Loucy (cell line): ENCODE measurements around the gene LCTL.

Source experiments
- H2AFZ ChIP-seq: fragments of 200-600 bp; sonication (generic); 2 replicates; pipeline ENCODE4 v1.6.0; 2016; ENCODE audit warnings: antibody characterized with exemption, mild to moderate bottlenecking, low read length, moderate library complexity
- H3F3A ChIP-seq: fragments of 200-600 bp; 2 replicates; pipeline ENCODE4 v1.6.0; 2016; ENCODE audit warnings: antibody characterized with exemption, low read depth, mild to moderate bottlenecking
- H3K27me3 ChIP-seq: fragments of 200-600 bp; sonication (generic); 2 replicates; pipeline ENCODE4 v1.6.1; 2014; ENCODE audit warnings: low read length, mild to moderate bottlenecking; ENCODE audit not compliant: insufficient read depth, poor library complexity, severe bottlenecking
- H3K36me3 ChIP-seq: fragments of 200-600 bp; sonication (generic); 2 replicates; pipeline ENCODE4 v1.6.1; 2016; ENCODE audit warnings: low read length; ENCODE audit not compliant: insufficient read depth
- H3K4me1 ChIP-seq: fragments of 200-600 bp; sonication (generic); 2 replicates; pipeline ENCODE4 v1.5.1; 2014; ENCODE audit warnings: low read length, mild to moderate bottlenecking; ENCODE audit not compliant: insufficient read depth, poor library complexity, severe bottlenecking
- H3K4me2 ChIP-seq: fragments of 200-600 bp; sonication (generic); 2 replicates; pipeline ENCODE4 v1.6.0; 2014; ENCODE audit warnings: antibody characterized with exemption, low read length, low read depth, mild to moderate bottlenecking; ENCODE audit not compliant: poor library complexity, severe bottlenecking
- H3K4me3 ChIP-seq: fragments of 200-600 bp; sonication (generic); 2 replicates; pipeline ENCODE4 v1.5.1; 2014; ENCODE audit warnings: low read length, mild to moderate bottlenecking, mixed read lengths; ENCODE audit not compliant: poor library complexity, severe bottlenecking
- H3K79me2 ChIP-seq: fragments of 200-600 bp; sonication (generic); 2 replicates; pipeline ENCODE4 v1.6.1; 2014; ENCODE audit warnings: low read length; ENCODE audit not compliant: insufficient read depth
- H3K9ac ChIP-seq: fragments of 200-600 bp; sonication (generic); 2 replicates; pipeline ENCODE4 v1.6.0; 2014; ENCODE audit warnings: mild to moderate bottlenecking, low read depth, low read length, moderate library complexity; ENCODE audit not compliant: poor library complexity, severe bottlenecking
- H3K9me2 ChIP-seq: fragments of 200-600 bp; sonication (generic); replicated peaks from 2 replicates; pipeline ENCODE4 v1.6.1; 2016; ENCODE audit warnings: low read depth, low read length, mixed read lengths
- H3K9me3 ChIP-seq: fragments of 200-600 bp; sonication (generic); 2 replicates; pipeline ENCODE4 v1.6.1; 2014; ENCODE audit warnings: mild to moderate bottlenecking, antibody characterized with exemption, low read length, low read depth; ENCODE audit not compliant: insufficient read depth
- H4K20me1 ChIP-seq: fragments of 200-600 bp; sonication (generic); 2 replicates; pipeline ENCODE4 v1.6.0; 2014; ENCODE audit warnings: antibody characterized with exemption, low read length, mild to moderate bottlenecking; ENCODE audit not compliant: insufficient read depth, poor library complexity, severe bottlenecking
- CTCF ChIP-seq: fragments of 200-600 bp; sonication (generic); conservative IDR thresholded peaks from 2 replicates; pipeline ENCODE4 v1.5.1; 2014; ENCODE audit warnings: mild to moderate bottlenecking, antibody characterized with exemption, low read length
- EZH2phosphoT487 ChIP-seq: fragments of 200-600 bp; IDR thresholded peaks from 2 replicates; pipeline ENCODE4 v1.6.1; 2018; ENCODE audit warnings: antibody characterized with exemption, mild to moderate bottlenecking, moderate library complexity, borderline replicate concordance

LCTL gene

GRCh38 chr15:66613743-66614142 is 47.9 kb upstream of the LCTL start:
- H3K4me2 ChIP-seq, result no peak overlapping the region
- no peaks in the 10 kb centered on the region for H3K9me2 ChIP-seq
- no peaks in the 10 kb centered on the region for H3F3A ChIP-seq
- H3K36me3 ChIP-seq, result no peaks in the 10 kb centered on the region
- H2AFZ ChIP-seq, result no peak overlapping the region
- H3K9ac ChIP-seq, result no peak overlapping the region
- H3K27me3 ChIP-seq, result no peaks in the 10 kb centered on the region
- no peak overlapping the region for H3K4me3 ChIP-seq
- no peaks in the 10 kb centered on the region for H3K4me1 ChIP-seq
- TF ChIP-seq EZH2phosphoT487 (no peak), CTCF (no peak)
- H3K9me3 ChIP-seq, result no peaks in the 10 kb centered on the region
- H4K20me1 ChIP-seq, result no peaks in the 10 kb centered on the region
- H3K79me2 ChIP-seq, result no peaks in the 10 kb centered on the region

- Histone ChIP-seq H3K4me2 (no peak overlapping the region), H3K79me2 (no peaks in the 10 kb centered on the region), H2AFZ (no peak overlapping the region), H3K4me1 (no peaks in the 10 kb centered on the region), H3F3A (no peaks in the 10 kb centered on the region), H3K4me3 (no peak overlapping the region), H3K9me3 (no peaks in the 10 kb centered on the region), H4K20me1 (no peaks in the 10 kb centered on the region), H3K9me2 (no peaks in the 10 kb centered on the region), H3K27me3 (no peaks in the 10 kb centered on the region), H3K9ac (no peak overlapping the region), H3K36me3 (no peaks in the 10 kb centered on the region)
- TF ChIP-seq EZH2phosphoT487 (no peak), CTCF (no peak)
Observed at GRCh38 chr15:66611257-66612053, 45.7 kb upstream of the LCTL start.

- Histone ChIP-seq H3K4me1 (no peaks in the 10 kb centered on the region), H3K4me2 (no peak overlapping the region), H3K9me2 (no peaks in the 10 kb centered on the region), H3K36me3 (no peaks in the 10 kb centered on the region), H4K20me1 (no peaks in the 10 kb centered on the region), H3K9me3 (no peaks in the 10 kb centered on the region), H3K27me3 (no peaks in the 10 kb centered on the region), H2AFZ (no peak overlapping the region), H3K9ac (no peak overlapping the region), H3F3A (no peaks in the 10 kb centered on the region), H3K79me2 (no peaks in the 10 kb centered on the region), H3K4me3 (no peak overlapping the region)
- no peak for TF ChIP-seq CTCF
- TF ChIP-seq EZH2phosphoT487, result no peak
Observed at GRCh38 chr15:66609876-66610275, 44.1 kb upstream of the LCTL start.
